ENCODE results near the gene HSPA1B. TPM values are rescaled to one million over a fixed set of nuclear protein-coding genes. Genes with fewer than 3 reads are reported as not detected.

HSPA1B gene
- total and polyA plus RNA-seq, 2 of the 4 experiments (the other 2 are of a cell fraction): 61.1 to 93.6 TPM

- Histone ChIP-seq H3K9ac (ENCODE audit: low read depth, low read length) (no peak overlapping the region), H3K27ac (ENCODE audit: insufficient read depth, low read length) (no peak overlapping the region), H2BK5ac (ENCODE audit: low read depth, low read length, poor library complexity, severe bottlenecking) (no peak overlapping the region), H3K9me1 (ENCODE audit: insufficient read depth, low read length) (no peaks in the 10 kb centered on the region), H2AK5ac (ENCODE audit: low read depth, low read length) (no peak overlapping the region), H3K56ac (ENCODE audit: extremely low read depth, insufficient read depth, low read length) (no peak overlapping the region), H3K4me3 (ENCODE audit: insufficient read depth, low read depth, low read length) (no peak overlapping the region), H3K36me3 (ENCODE audit: control insufficient read depth, insufficient read depth, low read length) (peaks cover 62% of the 10 kb centered on the region), H3K79me1 (ENCODE audit: low read depth in 1 of 2, low read length in 2 of 2) (peaks cover 0 to 10% of the 10 kb centered on the region in 2 experiments; a peak in 3 of 4 replicates), H3K9me3 (ENCODE audit: control insufficient read depth, insufficient read depth, low read length) (no peaks in the 10 kb centered on the region), H3K27me3 (ENCODE audit: control insufficient read depth, insufficient read depth, low read length) (no peaks in the 10 kb centered on the region), H3K23ac (ENCODE audit: low read depth, low read length) (no peak overlapping the region), H2AK9ac (replicated peaks; ENCODE audit: low read depth, low read length, poor library complexity) (no peak overlapping the region), H4K8ac (ENCODE audit: low read depth in 2 of 2, low read length in 2 of 2) (no peak overlapping the region), H4K91ac (ENCODE audit: insufficient read depth, low read depth, low read length) (no peak overlapping the region), H2BK15ac (ENCODE audit: low read depth, low read length) (no peak overlapping the region), H2BK120ac (ENCODE audit: low read depth, low read length) (no peak overlapping the region), H2AFZ (replicated peaks; ENCODE audit: low read length, poor library complexity) (no peak overlapping the region), H4K5ac (ENCODE audit: low read depth, low read length) (no peak overlapping the region), H3K4ac (ENCODE audit: low read depth, low read length) (no peak overlapping the region), H3K4me2 (ENCODE audit: low read depth, low read length) (no peak overlapping the region), H3K18ac (ENCODE audit: low read depth, low read length) (no peak overlapping the region), H3K14ac (replicated peaks; ENCODE audit: low read depth, low read length) (no peak overlapping the region), H3K4me1 (ENCODE audit: control insufficient read depth, insufficient read depth, low read length) (no peaks in the 10 kb centered on the region), H2BK20ac (ENCODE audit: low read depth, low read length) (no peak overlapping the region), H4K20me1 (ENCODE audit: insufficient read depth, low read length) (no peaks in the 10 kb centered on the region)
- CTCF ChIA-PET: no interaction called here
- dilution Hi-C loops (cut with HindIII; ENCODE audit: low sequenced_read_pairs, unreplicated experiment) (no loop called here), in situ Hi-C loops (cut with MboI; ENCODE audit: low sequenced_read_pairs) (no loop called here), intact Hi-C loops (cut with micrococcal nuclease) (no loop called here)
- POLR2A ChIA-PET (ENCODE audit: unreplicated experiment): no interaction called here
- TF ChIP-seq MAFK (IDR thresholded peaks at IDR 0.05; ENCODE audit: low read depth, low read length): no peak
- TF ChIP-seq RAD21 (IDR thresholded peaks at IDR 0.05; ENCODE audit: low read length): no peak
- TF ChIP-seq BHLHE40 (IDR thresholded peaks at IDR 0.05; ENCODE audit: low read depth, low read length): no peak
- no peak for TF ChIP-seq RFX5 (IDR thresholded peaks at IDR 0.05; ENCODE audit: low read depth, low read length)
- no peak for TF ChIP-seq USF2 (IDR thresholded peaks at IDR 0.05; ENCODE audit: low read depth, low read length)
- no peak for TF ChIP-seq NFE2L2 (IDR thresholded peaks at IDR 0.05; ENCODE audit: low read depth, low read length)
- no peak for TF ChIP-seq SMC3 (IDR thresholded peaks at IDR 0.05; ENCODE audit: low read depth, low read length)
- TF ChIP-seq FOS (IDR thresholded peaks at IDR 0.05; ENCODE audit: low read depth, low read length): no peak
- TF ChIP-seq MAZ (IDR thresholded peaks at IDR 0.05; ENCODE audit: borderline replicate concordance, low read depth, low read length): no peak
- TF ChIP-seq CTCF (conservative IDR thresholded peaks at IDR 0.05; ENCODE audit: low read depth, low read length): no peak
- TF ChIP-seq CHD1 (IDR thresholded peaks at IDR 0.05; ENCODE audit: low read depth, low read length): no peak
- TF ChIP-seq ELK1 (IDR thresholded peaks at IDR 0.05; ENCODE audit: borderline replicate concordance, low read depth, low read length): no peak
- no peak for TF ChIP-seq POLR2A (IDR thresholded peaks at IDR 0.05; ENCODE audit: low read depth, low read length)
- no peak for DNase-seq
- ATAC-seq (ENCODE audit: low read depth): no peak
- BruUV-seq (replicated peaks): no TSS peak
- WGBS, 2 experiments (ENCODE audit: extremely low coverage in 2 of 2, insufficient read length in 1 of 2): 100% methylated on average over 3 of the region's 15 CpGs; no CpG with 5 or more reads in 1 of the 2 experiments
These were observed 43.2 kb upstream of the HSPA1B start for GRCh38 chr6:31784098-31784925.

All from IMR-90 (cell line).